ENCODE measurements around the gene MTR. TPM values are rescaled to one million over a fixed set of nuclear protein-coding genes. Genes with fewer than 3 reads are reported as not detected.

The MTR gene
- polyA plus RNA-seq, 2 of the 4 experiments (the other 2 are of a cell fraction): 6.2 to 12.7 TPM

DNA sequence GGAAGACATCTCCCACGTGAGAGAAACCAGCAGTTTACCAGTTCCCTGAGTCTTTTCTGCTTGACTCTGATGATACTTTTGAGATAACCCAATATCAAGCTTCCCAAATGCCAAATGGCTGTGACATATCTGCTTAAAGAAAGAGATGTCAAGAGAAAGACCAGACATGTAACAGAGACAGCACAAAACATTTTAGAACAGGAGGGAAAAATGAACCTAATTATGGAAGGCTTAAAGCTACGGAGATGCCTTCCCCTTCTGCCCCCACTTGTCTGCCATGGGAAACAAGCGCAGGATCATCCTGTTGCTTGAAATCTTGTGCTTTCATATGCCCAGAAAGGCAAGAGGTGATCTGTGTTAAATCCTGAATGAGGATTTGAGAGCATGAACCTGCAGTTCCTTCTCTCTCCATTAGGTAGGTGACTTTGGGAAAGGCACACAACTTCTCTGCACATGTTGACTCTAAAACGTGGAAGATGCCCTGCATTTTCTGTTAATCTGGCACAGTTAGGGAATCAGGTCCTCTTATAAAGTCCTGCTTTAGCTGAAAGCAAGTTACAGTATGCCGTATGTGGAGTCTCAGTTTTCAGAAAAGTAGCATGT is 46.7 kb upstream of the MTR start:
- H3K4me2 ChIP-seq: no peak overlapping the region
- peak; percentile 82 for FAIRE-seq
- H3K27ac ChIP-seq: no peak overlapping the region
- ChIA-PET CTCF (interaction anchor here (1.7 to 3.4 kb wide), 2 partner anchors 11 to 19 kb away, joined by 8 to 13 read pairs; no protein-coding TSS in a partner anchor), POLR2A (no interaction called here)
- peak; percentile 59 to 83; a peak in 4 of 6 replicates for ATAC-seq
- no peak overlapping the region for H3K4me3 ChIP-seq
- no peaks in the 10 kb centered on the region for H3K9me3 ChIP-seq
- no peaks in the 10 kb centered on the region for H3K4me1 ChIP-seq
- DNase-seq (ENCODE audit: low read depth in 1 of 2, low spot score in 1 of 2): peak in 1 of 2 experiments; percentile 29
- 31% methylated on average over 5 of the region's 5 CpGs for WGBS (ENCODE audit: missing lambda C conversion rate)
- TF ChIP-seq HDAC2 (IDR thresholded peaks at IDR 0.05) (no peak), JUNB (IDR thresholded peaks at IDR 0.05) (no peak), RCOR1 (IDR thresholded peaks at IDR 0.05; ENCODE audit: low read depth, low read length) (no peak), POLR2AphosphoS2 (conservative IDR thresholded peaks at IDR 0.05; ENCODE audit: low read length) (no peak), RNF2 (IDR thresholded peaks at IDR 0.05; ENCODE audit: borderline replicate concordance, low read depth) (no peak), HOXB5 (CRISPR knock-in tag; IDR thresholded peaks at IDR 0.05) (no peak), CHD4 (IDR thresholded peaks at IDR 0.05; ENCODE audit: borderline replicate concordance) (no peak), MYC (IDR thresholded peaks at IDR 0.05; ENCODE audit: borderline replicate concordance, low read length) (no peak), RAD21 (conservative IDR thresholded peaks at IDR 0.05 in 1 of 2, IDR thresholded peaks at IDR 0.05 in 1 of 2) (no peak), NR3C1 (IDR thresholded peaks at IDR 0.05) (no peak)
- TF ChIP-seq, protein P1, sequence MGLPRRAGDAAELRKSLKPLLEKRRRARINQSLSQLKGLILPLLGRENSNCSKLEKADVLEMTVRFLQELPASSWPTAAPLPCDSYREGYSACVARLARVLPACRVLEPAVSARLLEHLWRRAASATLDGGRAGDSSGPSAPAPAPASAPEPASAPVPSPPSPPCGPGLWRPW (IDR thresholded peaks at IDR 0.05): no peak
- TF ChIP-seq, protein P2, sequence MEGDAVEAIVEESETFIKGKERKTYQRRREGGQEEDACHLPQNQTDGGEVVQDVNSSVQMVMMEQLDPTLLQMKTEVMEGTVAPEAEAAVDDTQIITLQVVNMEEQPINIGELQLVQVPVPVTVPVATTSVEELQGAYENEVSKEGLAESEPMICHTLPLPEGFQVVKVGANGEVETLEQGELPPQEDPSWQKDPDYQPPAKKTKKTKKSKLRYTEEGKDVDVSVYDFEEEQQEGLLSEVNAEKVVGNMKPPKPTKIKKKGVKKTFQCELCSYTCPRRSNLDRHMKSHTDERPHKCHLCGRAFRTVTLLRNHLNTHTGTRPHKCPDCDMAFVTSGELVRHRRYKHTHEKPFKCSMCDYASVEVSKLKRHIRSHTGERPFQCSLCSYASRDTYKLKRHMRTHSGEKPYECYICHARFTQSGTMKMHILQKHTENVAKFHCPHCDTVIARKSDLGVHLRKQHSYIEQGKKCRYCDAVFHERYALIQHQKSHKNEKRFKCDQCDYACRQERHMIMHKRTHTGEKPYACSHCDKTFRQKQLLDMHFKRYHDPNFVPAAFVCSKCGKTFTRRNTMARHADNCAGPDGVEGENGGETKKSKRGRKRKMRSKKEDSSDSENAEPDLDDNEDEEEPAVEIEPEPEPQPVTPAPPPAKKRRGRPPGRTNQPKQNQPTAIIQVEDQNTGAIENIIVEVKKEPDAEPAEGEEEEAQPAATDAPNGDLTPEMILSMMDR (IDR thresholded peaks at IDR 0.05): no peak
- TF ChIP-seq, protein P3, sequence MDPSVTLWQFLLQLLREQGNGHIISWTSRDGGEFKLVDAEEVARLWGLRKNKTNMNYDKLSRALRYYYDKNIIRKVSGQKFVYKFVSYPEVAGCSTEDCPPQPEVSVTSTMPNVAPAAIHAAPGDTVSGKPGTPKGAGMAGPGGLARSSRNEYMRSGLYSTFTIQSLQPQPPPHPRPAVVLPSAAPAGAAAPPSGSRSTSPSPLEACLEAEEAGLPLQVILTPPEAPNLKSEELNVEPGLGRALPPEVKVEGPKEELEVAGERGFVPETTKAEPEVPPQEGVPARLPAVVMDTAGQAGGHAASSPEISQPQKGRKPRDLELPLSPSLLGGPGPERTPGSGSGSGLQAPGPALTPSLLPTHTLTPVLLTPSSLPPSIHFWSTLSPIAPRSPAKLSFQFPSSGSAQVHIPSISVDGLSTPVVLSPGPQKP (IDR thresholded peaks at IDR 0.05; ENCODE audit: low read depth, low read length): no peak

DNA sequence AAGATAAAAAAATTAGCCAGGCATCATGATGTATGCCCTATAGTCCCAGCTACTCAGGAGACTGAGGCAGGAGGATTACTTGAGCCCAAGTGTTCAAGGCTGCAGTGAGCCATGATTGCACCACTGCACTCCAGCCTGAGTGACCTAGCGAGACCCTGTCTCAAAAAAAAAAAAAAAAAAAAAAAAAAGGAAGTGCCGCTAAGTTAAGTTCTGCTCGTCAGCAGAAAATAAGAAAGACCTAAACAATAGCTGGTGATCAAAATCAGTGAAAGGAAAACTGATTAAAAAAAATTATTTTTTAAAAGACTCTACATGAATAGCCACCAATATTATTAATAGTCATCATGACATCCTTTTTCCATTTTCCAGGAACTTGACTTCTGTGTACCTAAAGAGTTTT is 44.2 kb upstream of the MTR start:
- ATAC-seq (no peak), FAIRE-seq (no peak), DNase-seq (ENCODE audit: low read depth in 1 of 2, low spot score in 1 of 2) (no peak)
- ChIA-PET POLR2A (no interaction called here), CTCF (interaction anchor here (0.5 to 3.4 kb wide), 2 partner anchors 16 to 70 kb away, joined by 3 to 13 read pairs; no protein-coding TSS in a partner anchor)
- H3K4me2 ChIP-seq: no peak overlapping the region
- WGBS (ENCODE audit: missing lambda C conversion rate): 62% methylated on average over 3 of the region's 3 CpGs
- no peak for TF ChIP-seq CHD2 (IDR thresholded peaks at IDR 0.05; ENCODE audit: low read length, partially characterized antibody)
- no peak for TF ChIP-seq CHD4 (IDR thresholded peaks at IDR 0.05; ENCODE audit: borderline replicate concordance)
- TF ChIP-seq, protein P4, sequence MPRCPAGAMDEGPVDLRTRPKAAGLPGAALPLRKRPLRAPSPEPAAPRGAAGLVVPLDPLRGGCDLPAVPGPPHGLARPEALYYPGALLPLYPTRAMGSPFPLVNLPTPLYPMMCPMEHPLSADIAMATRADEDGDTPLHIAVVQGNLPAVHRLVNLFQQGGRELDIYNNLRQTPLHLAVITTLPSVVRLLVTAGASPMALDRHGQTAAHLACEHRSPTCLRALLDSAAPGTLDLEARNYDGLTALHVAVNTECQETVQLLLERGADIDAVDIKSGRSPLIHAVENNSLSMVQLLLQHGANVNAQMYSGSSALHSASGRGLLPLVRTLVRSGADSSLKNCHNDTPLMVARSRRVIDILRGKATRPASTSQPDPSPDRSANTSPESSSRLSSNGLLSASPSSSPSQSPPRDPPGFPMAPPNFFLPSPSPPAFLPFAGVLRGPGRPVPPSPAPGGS (IDR thresholded peaks at IDR 0.05): no peak
- TF ChIP-seq, protein P5, sequence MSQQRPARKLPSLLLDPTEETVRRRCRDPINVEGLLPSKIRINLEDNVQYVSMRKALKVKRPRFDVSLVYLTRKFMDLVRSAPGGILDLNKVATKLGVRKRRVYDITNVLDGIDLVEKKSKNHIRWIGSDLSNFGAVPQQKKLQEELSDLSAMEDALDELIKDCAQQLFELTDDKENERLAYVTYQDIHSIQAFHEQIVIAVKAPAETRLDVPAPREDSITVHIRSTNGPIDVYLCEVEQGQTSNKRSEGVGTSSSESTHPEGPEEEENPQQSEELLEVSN (IDR thresholded peaks at IDR 0.05; ENCODE audit: borderline replicate concordance, low read depth): no peak
- TF ChIP-seq TFCP2L1 (CRISPR knock-in tag; IDR thresholded peaks at IDR 0.05): no peak
- H3K4me1 ChIP-seq: no peaks in the 10 kb centered on the region
- H3K27ac ChIP-seq: no peak overlapping the region
- no peaks in the 10 kb centered on the region for H3K9me3 ChIP-seq
- H3K4me3 ChIP-seq: no peak overlapping the region

DNA sequence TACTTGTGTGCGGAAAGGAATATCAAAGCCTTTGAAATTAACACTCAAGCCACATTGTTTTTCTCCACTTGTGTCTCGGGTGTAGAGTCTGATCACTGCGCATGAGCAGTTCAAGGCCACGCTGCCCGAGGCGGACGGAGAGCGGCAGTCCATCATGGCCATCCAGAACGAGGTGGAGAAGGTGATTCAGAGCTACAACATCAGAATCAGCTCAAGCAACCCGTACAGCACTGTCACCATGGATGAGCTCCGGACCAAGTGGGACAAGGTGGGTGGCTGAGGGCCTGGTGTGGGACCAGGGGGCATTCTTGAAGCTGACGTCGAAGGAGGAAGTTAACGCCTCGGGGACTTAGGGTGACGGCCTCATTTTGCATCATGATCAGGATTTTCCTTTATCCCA is 43.7 kb upstream of the MTR start:
- no peaks in the 10 kb centered on the region for H3K4me1 ChIP-seq
- WGBS (ENCODE audit: missing lambda C conversion rate): 48% methylated on average over 16 of the region's 16 CpGs
- POLR2A ChIA-PET: no interaction called here
- no peak overlapping the region for H3K27ac ChIP-seq
- H3K4me2 ChIP-seq: no peak overlapping the region
- no peak for DNase-seq (ENCODE audit: low read depth in 1 of 2, low spot score in 1 of 2)
- no peak overlapping the region for H3K4me3 ChIP-seq
- TF ChIP-seq ZNF302 (CRISPR knock-in tag; IDR thresholded peaks at IDR 0.05) (no peak), RFX5 (IDR thresholded peaks at IDR 0.05) (no peak)
- no peaks in the 10 kb centered on the region for H3K9me3 ChIP-seq
- ATAC-seq: no peak
- CTCF ChIA-PET: interaction anchor here (0.5 kb wide), 1 partner anchor 69 kb away, joined by 3 read pairs; no protein-coding TSS in a partner anchor
- FAIRE-seq: no peak
